Stimulated activated CD8-positive, alpha-beta memory T cell treated with anti-CD3 and anti-CD28 coated beads, Interleukin-12 subunit alpha, Interleukin-12 subunit beta, amount 100 ng/mL, for 24 hours (primary cell): Measurements from ENCODE around the gene MANF.

Source experiments
- DNase-seq: peaks from one replicate; pipeline ENCODE4 v3.0.0-alpha.2; 2020; ENCODE audit errors: extremely low read depth

The MANF gene

DNA sequence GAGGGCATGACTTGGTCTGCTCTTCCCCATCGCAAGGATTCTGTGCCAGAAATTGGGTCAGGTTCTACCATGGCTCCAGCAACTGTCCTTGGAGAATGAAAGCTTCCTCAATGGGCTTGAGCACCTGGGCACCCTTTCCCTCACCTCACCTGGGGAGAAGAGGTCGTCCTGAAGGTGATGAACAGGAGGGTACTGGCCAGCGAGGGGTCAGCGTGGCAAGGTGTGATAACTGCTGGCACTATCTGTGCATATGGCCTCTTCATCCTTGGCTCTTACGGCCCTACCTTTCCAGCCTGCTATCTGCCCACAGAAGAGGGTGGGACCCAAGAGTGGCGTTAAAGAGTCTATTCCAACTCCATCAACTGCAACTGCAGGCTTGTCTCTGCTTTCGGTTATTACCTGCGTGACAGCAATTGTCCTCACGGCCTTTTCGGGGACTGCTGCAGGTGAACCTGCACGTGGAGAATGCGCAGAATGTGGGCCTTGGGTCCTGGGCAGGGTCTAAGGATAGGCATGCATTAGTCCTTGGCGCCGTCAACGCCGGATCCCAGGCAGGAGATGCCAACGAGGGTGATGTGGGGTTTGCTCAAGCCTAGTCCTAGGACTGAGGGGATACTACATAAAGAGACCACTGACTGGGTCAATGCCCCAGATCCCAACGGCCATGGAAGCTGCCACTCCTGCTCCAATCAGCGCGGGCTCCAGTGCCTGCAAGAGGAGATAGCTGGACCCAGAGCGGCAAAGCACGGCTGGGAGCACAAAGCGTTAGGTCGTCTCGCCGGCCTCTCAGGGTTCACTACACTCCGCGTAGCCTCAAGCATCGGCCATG is 5.4 kb downstream of the MANF start:
- DNase-seq, result no peak

DNA sequence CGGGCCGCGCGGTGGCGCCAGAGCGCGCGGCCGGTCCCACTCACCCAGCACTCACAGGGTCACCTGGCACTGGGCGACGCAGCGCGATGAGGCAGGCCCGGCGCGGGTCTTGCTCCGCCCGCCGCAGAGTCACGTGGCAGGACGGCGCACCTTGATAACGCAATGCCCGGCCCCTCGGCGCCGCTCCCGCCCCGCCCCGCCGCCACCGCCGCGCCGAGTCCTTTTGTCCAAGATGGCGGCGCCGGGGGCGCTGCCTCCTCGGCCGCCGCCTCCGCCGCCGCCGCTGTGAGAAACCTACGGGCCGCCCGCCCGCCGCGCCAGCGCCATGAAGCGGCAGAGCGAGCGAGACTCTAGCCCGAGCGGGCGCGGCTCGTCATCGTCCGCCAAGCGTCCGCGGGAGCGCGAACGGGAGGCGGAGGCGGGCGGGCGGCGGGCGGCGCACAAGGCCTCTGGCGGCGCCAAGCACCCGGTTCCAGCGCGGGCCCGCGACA is 6.0 kb downstream of the MANF start, which contains the start of gene RBM15B:
TSS of gene RBM15B (plus strand) at position 211 of the 491 bp plus-strand sequence. CDS start at position 326, 115 bp downstream.
- DNase-seq, result peak; percentile 89

DNA sequence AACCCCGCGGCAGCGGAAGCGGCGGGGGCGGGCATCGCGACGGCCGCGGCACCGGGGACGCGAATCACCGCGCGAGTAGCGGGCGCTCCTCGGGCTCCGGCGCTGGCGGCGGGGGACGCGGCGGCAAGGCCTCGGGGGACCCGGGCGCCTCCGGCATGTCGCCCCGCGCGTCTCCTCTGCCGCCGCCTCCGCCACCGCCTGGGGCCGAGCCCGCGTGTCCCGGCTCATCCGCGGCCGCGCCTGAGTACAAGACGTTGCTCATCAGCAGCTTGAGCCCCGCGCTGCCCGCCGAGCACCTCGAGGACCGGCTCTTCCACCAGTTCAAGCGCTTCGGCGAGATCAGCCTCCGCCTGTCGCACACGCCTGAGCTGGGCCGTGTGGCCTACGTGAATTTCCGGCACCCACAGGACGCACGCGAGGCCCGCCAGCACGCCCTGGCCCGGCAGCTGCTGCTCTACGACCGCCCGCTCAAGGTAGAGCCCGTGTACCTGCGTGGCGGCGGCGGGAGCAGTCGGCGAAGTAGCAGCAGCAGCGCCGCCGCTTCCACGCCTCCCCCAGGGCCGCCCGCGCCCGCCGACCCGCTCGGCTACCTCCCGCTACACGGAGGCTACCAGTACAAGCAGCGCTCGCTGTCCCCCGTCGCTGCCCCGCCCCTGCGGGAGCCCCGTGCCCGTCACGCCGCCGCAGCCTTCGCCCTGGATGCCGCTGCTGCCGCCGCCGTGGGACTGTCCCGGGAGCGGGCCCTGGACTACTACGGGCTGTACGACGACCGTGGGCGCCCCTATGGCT is 6.7 kb downstream of the MANF start:
- DNase-seq, result no peak

DNA sequence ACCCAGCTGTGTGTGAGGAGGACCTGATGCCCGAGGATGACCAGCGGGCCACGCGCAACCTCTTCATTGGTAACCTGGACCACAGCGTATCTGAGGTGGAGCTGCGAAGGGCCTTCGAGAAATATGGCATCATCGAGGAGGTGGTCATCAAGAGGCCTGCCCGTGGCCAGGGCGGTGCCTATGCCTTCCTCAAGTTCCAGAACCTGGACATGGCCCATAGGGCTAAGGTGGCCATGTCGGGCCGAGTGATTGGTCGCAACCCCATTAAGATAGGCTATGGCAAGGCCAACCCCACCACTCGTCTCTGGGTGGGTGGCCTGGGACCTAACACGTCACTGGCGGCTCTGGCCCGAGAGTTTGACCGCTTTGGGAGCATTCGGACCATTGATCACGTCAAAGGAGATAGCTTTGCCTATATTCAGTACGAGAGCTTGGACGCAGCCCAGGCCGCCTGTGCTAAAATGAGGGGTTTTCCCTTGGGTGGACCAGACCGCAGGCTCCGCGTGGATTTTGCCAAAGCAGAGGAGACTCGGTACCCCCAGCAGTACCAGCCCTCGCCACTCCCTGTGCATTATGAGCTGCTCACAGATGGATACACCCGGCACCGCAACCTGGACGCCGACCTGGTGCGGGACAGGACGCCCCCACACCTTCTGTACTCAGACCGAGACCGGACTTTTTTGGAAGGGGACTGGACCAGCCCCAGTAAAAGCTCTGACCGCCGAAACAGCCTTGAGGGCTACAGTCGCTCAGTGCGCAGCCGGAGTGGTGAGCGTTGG is 7.5 kb downstream of the MANF start:
- DNase-seq, result no peak

DNA sequence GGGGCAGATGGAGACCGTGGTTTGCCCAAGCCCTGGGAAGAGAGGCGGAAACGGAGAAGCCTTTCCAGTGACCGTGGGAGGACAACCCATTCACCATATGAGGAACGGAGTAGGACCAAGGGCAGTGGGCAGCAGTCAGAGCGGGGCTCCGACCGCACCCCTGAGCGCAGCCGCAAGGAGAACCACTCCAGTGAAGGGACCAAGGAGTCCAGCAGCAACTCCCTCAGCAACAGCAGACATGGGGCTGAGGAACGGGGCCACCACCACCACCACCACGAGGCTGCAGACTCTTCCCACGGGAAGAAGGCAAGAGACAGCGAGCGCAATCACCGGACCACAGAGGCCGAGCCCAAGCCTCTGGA is 8.0 kb downstream of the MANF start:
- DNase-seq, result no peak

DNA sequence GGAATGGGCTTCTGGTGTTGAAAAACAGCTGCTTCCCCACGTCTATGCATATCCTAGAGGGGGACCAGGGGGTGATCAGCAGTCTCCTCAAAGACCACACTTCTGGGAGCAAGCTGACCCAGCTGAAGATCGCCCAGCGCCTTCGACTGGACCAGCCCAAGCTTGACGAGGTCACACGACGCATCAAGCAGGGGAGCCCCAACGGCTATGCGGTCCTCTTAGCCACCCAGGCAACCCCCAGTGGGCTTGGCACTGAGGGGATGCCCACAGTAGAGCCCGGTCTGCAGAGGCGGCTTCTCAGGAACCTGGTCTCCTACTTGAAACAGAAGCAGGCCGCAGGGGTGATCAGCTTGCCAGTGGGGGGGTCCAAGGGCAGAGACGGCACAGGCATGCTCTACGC is 8.5 kb downstream of the MANF start:
- no peak for DNase-seq

DNA sequence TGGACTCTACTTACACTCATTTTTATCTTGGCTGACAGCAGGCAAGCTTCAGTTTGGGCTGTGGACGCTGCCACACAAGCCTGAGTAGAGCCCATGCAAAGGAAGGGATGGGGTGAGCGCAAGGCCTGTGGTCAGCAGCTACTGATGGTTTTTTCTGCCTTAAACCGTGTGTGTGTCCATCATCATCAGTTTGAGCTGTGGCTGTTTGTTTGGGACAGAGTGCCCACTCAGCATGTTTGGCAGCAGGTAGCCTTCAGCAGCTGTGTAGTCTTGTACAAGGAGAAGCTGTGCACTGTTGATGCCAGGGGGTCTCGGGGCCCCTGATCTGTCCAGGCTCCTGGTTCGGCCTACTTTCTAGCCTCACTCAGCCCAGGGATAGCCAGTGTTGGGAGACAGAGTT is 9.4 kb downstream of the MANF start:
- no peak for DNase-seq

DNA sequence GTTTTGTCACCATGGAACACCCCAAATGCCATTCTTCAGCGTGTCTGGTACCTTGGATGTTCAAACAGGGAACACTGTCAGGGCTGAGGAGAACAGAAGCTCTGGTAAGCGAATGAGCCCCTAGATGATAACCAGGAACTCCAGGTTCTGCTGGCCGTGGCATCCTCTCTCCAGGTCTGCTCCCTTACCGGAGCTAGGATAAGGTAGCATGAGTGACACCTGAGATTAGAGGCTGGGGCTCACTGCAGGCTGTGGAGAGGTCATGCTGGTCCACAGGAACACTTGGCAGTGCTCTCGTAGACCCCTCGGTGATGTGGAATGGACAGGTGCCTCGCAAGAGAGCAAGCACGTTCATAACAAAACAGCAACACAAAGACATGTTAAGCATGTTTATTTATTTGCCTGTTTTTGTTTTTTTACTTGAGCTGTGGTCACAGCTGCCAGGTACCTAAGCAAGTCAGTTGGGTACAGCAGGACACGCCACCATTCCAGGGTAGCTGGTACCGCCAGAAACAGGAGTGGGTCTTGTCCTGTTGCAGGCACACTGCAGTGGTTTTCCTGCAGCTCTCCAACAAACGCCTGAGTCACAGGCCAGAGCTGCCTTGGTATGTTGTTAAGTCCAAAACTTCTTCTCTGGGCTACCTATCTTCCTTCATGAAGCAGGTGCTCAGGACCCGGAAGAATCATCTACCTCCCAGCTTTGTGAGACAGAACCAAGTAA is 10.6 kb downstream of the MANF start:
- no peak for DNase-seq

DNA sequence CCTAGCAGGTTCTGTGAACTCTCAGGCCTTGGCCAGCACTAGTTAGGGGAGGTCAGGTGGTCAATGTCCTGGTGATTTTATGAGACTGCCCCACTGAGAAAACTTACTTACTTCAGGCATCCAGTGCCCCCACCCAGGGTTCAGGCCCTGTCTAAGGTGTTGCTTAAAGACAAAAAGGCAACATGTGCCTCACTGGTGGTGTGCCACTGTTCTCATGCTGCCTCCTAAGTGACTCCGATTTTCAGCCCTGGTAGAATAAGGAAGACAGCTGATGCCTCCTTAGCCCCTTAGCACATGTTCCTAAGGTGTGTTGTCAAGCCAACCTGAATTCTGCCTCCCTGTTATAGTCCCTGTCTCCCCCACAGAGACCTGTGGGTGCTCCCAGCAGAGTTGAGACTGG is 11.3 kb downstream of the MANF start:
- no peak for DNase-seq

- no peak for DNase-seq
These were observed 12.3 kb downstream of the MANF start for GRCh38 chr3:51397392-51397791.

DNA sequence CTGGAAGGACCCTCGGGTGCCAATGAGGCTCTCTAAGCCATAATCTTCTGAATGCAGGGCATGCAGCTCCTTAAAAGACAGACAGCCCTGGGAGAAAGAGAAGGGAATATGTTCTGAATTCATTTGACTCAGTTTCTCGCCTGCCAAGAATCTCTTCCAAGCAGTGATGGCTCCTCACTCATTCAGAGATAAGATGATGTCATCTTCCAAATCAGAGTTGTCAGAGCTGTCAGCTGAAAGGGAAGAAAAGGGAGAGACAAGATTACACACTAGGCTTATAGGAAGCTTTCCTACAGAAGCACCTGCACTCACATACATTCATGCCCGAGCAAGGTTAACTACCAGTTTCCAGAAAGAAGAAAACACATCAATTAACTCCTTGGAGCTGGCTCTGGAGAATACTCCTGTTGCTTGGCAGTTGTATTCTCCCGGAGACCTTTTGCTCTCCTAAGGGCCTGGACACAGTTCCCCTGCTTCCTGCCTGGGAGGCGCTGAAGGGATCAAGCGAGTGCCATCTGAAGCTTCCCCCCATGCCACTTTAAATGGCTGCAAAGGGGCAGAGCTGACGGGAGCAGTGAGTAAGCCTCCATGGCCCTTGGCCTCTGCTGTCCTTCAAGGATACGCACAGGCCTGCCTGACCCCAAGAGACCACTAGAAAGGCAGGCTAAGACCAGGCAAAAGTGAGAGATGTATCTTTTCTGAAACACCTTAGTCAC is 13.7 kb downstream of the MANF start:
- no peak for DNase-seq

DNA sequence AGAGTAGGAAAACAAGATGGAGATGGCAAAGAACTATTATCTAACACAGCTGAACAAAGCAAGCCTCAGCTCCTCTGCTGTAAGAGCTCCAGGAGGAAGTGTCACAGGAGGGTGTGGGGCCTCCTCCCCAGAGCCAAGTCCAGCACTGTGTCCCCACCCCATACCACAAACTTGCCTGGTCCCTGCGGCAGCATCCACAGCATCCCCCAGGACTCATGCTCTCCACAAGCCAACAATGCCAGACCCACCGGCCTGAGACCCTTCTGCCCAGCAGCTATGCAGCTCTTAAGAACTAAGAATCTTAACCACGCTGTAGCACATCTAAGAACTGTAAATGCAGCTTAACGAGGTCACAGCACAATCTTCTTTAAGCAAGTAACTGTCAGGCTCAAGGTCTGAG is 15.1 kb downstream of the MANF start:
- DNase-seq, result no peak

DNA sequence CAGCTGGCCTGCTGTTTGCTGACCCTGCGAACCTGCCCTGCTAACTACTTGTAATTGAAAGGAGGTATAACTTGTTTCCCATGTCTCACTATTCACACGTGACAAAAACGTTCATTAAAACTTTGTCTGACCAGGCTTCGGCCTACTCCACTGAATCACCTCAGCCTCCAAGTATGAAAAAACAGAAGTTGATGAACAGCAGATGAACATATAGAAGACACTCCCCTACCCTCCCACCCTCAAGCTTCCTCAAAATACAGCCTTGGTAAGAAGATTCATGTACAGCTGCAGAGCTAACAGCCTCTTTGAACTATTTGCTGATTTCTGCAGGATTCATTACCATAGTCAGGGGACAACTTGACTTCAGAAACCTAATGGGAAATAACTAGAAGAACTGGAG is 16.6 kb downstream of the MANF start:
- DNase-seq, result no peak

- DNase-seq, result no peak
These were observed 18.6 kb downstream of the MANF start for GRCh38 chr3:51403675-51404074.

GRCh38 chr3:51408021-51408420 is 22.9 kb downstream of the MANF start:
- DNase-seq, result no peak

GRCh38 chr3:51408813-51409212 is 23.7 kb downstream of the MANF start:
- no peak for DNase-seq

DNA sequence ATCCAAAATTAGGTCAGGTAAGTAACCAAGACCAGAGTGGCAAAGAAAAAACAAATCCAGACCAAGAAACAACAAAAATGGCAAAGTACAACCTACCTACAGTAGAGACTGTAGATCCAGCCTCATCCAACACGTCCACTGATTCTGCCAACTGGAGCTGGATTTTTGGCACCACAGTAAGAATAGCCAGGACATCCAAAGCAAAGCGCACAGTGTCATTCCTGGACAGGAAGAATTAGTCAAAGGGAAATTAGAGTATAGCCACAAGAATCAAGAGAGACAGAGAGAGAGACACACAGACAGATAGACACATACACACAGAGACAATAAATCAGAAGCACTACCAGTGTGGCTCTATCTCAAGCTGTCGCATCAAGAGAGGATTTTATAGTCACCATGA is 37.1 kb downstream of the MANF start:
- DNase-seq, result no peak

GRCh38 chr3:51426921-51427320 is 41.8 kb downstream of the MANF start:
- no peak for DNase-seq

DNA sequence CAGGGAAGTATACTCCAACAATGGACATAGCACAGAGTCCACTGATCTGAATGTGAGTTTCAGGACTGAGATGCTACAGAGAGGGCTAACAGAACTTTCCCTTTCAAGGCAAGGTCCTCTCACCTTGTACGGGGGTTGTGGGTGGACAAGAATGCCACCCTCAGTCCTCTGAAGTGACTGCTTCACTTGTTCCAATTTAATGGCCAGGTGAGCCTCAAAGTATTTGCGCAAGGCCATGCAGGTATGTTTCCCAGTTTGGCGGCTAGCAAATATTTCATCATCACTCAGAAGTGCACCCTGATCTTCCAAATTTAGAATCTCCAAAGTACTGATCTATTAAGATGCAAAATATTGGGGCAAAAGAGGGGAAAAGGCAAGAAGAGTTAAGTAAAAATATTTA is 44.0 kb downstream of the MANF start:
- no peak for DNase-seq

DNA sequence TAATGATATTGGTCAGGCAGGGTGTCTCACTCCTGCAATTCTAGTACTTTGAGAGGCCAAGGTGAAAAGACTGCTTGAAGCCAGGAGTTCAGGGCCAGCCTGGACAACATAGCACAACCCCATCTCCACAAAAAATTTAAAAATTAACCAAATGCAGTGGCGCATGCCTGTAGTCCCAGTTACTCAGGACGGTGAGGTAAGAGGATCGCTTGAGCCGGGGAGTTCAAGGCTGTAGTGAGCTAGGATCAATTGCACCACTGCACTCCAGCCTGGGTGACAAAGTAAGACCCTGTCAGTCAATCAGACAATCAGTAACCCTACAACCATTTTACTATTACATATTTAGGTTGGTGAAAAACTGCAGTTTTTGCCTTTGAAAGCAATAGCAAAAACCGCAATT is 49.0 kb downstream of the MANF start:
- no peak for DNase-seq

DNA sequence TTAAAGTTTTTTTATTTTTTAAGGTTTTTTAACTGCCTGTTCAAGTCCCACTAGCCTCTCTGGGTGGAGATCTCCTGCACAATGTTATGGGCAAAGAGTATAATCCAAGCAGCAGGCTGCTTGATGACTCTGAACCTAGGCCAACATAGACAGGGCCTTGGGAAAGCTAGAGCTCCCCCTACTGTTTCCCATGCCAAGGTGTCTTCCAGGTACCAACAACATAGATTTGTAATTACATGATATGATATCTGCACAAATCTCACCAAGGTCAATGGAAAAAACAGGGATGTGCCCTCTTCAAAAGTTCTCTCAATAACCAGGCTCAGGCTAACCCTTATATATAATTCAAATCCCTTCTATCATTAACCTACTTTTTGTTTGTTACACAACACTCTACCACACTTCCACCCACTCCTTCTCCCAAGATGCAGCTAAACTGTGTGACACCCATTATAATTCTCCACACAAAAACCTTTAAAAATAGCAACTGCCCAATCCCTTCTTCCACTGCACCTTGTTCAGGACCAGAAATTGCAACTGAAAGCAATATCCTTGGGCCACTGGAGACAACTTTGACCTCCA is 49.7 kb downstream of the MANF start:
- no peak for DNase-seq
